ENCODE data around the gene RNASE8.
A peak's percentile ranks its signal among the peaks of the same experiment; 100 is the strongest.

RNASE8 gene

GRCh38 chr14:21096978-21097635, 39.5 kb downstream of the RNASE8 start:
- H3K36me3 Mint-ChIP-seq (ENCODE audit: low read depth) = peaks cover 3% of the 10 kb centered on the region
- no peaks in the 10 kb centered on the region for H3K9me3 Mint-ChIP-seq
- H3K27ac Mint-ChIP-seq = no peak overlapping the region
- H3K4me1 Mint-ChIP-seq (ENCODE audit: low read depth) = peaks cover 26% of the 10 kb centered on the region
- peaks cover 9% of the 10 kb centered on the region for H3K27me3 Mint-ChIP-seq
- peak overlapping the region; percentile 55 for H3K4me3 Mint-ChIP-seq

- H3K27me3 Mint-ChIP-seq = peaks cover 9% of the 10 kb centered on the region
- no peak overlapping the region for H3K27ac Mint-ChIP-seq
- no peaks in the 10 kb centered on the region for H3K36me3 Mint-ChIP-seq (ENCODE audit: low read depth)
- peak overlapping the region; percentile 55 for H3K4me3 Mint-ChIP-seq
- peaks cover 28% of the 10 kb centered on the region for H3K4me1 Mint-ChIP-seq (ENCODE audit: low read depth)
- no peaks in the 10 kb centered on the region for H3K9me3 Mint-ChIP-seq
Observed at GRCh38 chr14:21097636-21098075, 40.0 kb downstream of the RNASE8 start.

- Mint-ChIP-seq H3K27me3 (peaks cover 9% of the 10 kb centered on the region), H3K27ac (peak within 1 kb of the TSS; percentile 39), H3K9me3 (no peaks in the 10 kb centered on the region), H3K4me3 (peak within 1 kb of the TSS; percentile 82), H3K4me1 (ENCODE audit: low read depth) (peaks cover 32% of the 10 kb centered on the region), H3K36me3 (ENCODE audit: low read depth) (no peaks in the 10 kb centered on the region)
Observed at GRCh38 chr14:21098076-21098891, 40.7 kb downstream of the RNASE8 start, which contains the start of gene ZNF219. TSS of gene ZNF219 (minus strand) at chr14:21098655. CDS start at chr14:21093591, 5,064 bp downstream.

GRCh38 chr14:21098892-21099595, 41.4 kb downstream of the RNASE8 start:
- Mint-ChIP-seq H3K4me3 (peak overlapping the region; percentile 82), H3K27ac (peak overlapping the region; percentile 39), H3K4me1 (ENCODE audit: low read depth) (peaks cover 35% of the 10 kb centered on the region), H3K36me3 (ENCODE audit: low read depth) (no peaks in the 10 kb centered on the region), H3K27me3 (peaks cover 9% of the 10 kb centered on the region), H3K9me3 (no peaks in the 10 kb centered on the region)

GRCh38 chr14:21099596-21099985, 42.0 kb downstream of the RNASE8 start:
- H3K4me3 Mint-ChIP-seq = peak overlapping the region; percentile 82

GRCh38 chr14:21100931-21101330, 43.3 kb downstream of the RNASE8 start, which contains the start of gene TMEM253:
TSS of gene TMEM253 (plus strand) at chr14:21101066. CDS start at chr14:21101344, 278 bp downstream.
- Mint-ChIP-seq H3K4me3 (no peak within 1 kb of the TSS), H3K4me1 (ENCODE audit: low read depth) (peaks cover 43% of the 10 kb centered on the region), H3K27me3 (peaks cover 9% of the 10 kb centered on the region), H3K9me3 (no peaks in the 10 kb centered on the region), H3K36me3 (ENCODE audit: low read depth) (no peaks in the 10 kb centered on the region), H3K27ac (peak within 1 kb of the TSS; percentile 20)

More at GRCh38 chr14:21099596-21099985, 42.0 kb downstream of the RNASE8 start:
- peaks cover 9% of the 10 kb centered on the region for H3K27me3 Mint-ChIP-seq
- H3K27ac Mint-ChIP-seq = no peak overlapping the region
- H3K4me1 Mint-ChIP-seq (ENCODE audit: low read depth) = peaks cover 37% of the 10 kb centered on the region
- H3K36me3 Mint-ChIP-seq (ENCODE audit: low read depth) = no peaks in the 10 kb centered on the region
- no peaks in the 10 kb centered on the region for H3K9me3 Mint-ChIP-seq

GRCh38 chr14:21101802-21102413, 44.3 kb downstream of the RNASE8 start:
- H3K36me3 Mint-ChIP-seq (ENCODE audit: low read depth) = no peaks in the 10 kb centered on the region
- peaks cover 9% of the 10 kb centered on the region for H3K27me3 Mint-ChIP-seq
- H3K9me3 Mint-ChIP-seq = no peaks in the 10 kb centered on the region
- peaks cover 50% of the 10 kb centered on the region for H3K4me1 Mint-ChIP-seq (ENCODE audit: low read depth)
- H3K4me3 Mint-ChIP-seq = peak overlapping the region; percentile 84
- H3K27ac Mint-ChIP-seq = peak overlapping the region; percentile 20

GRCh38 chr14:21102521-21103410, 45.1 kb downstream of the RNASE8 start:
- Mint-ChIP-seq H3K27ac (peak overlapping the region; percentile 83), H3K4me1 (ENCODE audit: low read depth) (peaks cover 45% of the 10 kb centered on the region), H3K27me3 (peaks cover 9% of the 10 kb centered on the region)

GRCh38 chr14:21103411-21103709, 45.7 kb downstream of the RNASE8 start:
- H3K36me3 Mint-ChIP-seq (ENCODE audit: low read depth) = no peaks in the 10 kb centered on the region
- H3K9me3 Mint-ChIP-seq = no peaks in the 10 kb centered on the region
- peak overlapping the region; percentile 83 for H3K27ac Mint-ChIP-seq
- H3K27me3 Mint-ChIP-seq = peaks cover 9% of the 10 kb centered on the region
- H3K4me3 Mint-ChIP-seq = peak overlapping the region; percentile 84
- H3K4me1 Mint-ChIP-seq (ENCODE audit: low read depth) = peaks cover 45% of the 10 kb centered on the region

More at GRCh38 chr14:21102521-21103410, 45.1 kb downstream of the RNASE8 start:
- Mint-ChIP-seq H3K9me3 (no peaks in the 10 kb centered on the region), H3K4me3 (peak overlapping the region; percentile 84), H3K36me3 (ENCODE audit: low read depth) (no peaks in the 10 kb centered on the region)

- Mint-ChIP-seq H3K27me3 (peaks cover 7% of the 10 kb centered on the region), H3K4me1 (ENCODE audit: low read depth) (peaks cover 42% of the 10 kb centered on the region), H3K36me3 (ENCODE audit: low read depth) (no peaks in the 10 kb centered on the region), H3K27ac (peak overlapping the region; percentile 83), H3K4me3 (peak overlapping the region; percentile 84), H3K9me3 (no peaks in the 10 kb centered on the region)
Observed at GRCh38 chr14:21103710-21104447, 46.3 kb downstream of the RNASE8 start.

GRCh38 chr14:21104448-21105060, 46.9 kb downstream of the RNASE8 start:
- Mint-ChIP-seq H3K27me3 (no peaks in the 10 kb centered on the region), H3K27ac (peak overlapping the region; percentile 83), H3K4me1 (ENCODE audit: low read depth) (peaks cover 38% of the 10 kb centered on the region), H3K36me3 (ENCODE audit: low read depth) (no peaks in the 10 kb centered on the region), H3K4me3 (peak overlapping the region; percentile 84), H3K9me3 (no peaks in the 10 kb centered on the region)

- H3K27me3 Mint-ChIP-seq = no peaks in the 10 kb centered on the region
- H3K9me3 Mint-ChIP-seq = no peaks in the 10 kb centered on the region
- peaks cover 40% of the 10 kb centered on the region for H3K4me1 Mint-ChIP-seq (ENCODE audit: low read depth)
- no peak overlapping the region for H3K4me3 Mint-ChIP-seq
- peak overlapping the region; percentile 83 for H3K27ac Mint-ChIP-seq
- no peaks in the 10 kb centered on the region for H3K36me3 Mint-ChIP-seq (ENCODE audit: low read depth)
Observed at GRCh38 chr14:21105095-21105494, 47.5 kb downstream of the RNASE8 start.

- H3K27ac Mint-ChIP-seq = no peak overlapping the region
- H3K36me3 Mint-ChIP-seq (ENCODE audit: low read depth) = no peaks in the 10 kb centered on the region
- H3K4me1 Mint-ChIP-seq (ENCODE audit: low read depth) = peaks cover 41% of the 10 kb centered on the region
- no peaks in the 10 kb centered on the region for H3K9me3 Mint-ChIP-seq
- no peak overlapping the region for H3K4me3 Mint-ChIP-seq
- no peaks in the 10 kb centered on the region for H3K27me3 Mint-ChIP-seq
Observed at GRCh38 chr14:21106176-21106497, 48.5 kb downstream of the RNASE8 start.
